Panc1 (cell line): ENCODE data around the gene MYADML2. TPM values are rescaled to one million over a fixed set of nuclear protein-coding genes. Genes with fewer than 3 reads are reported as not detected.

Source experiments
- ATAC-seq: fragments of 200-7000 bp; cut with Tn5 transposase; 2 replicates; pipeline ENCODE4 v1.9.1; 2020; ENCODE audit warnings: mild to moderate bottlenecking, moderate library complexity
- BruUV-seq: library from RNA; stranded (reverse); fragments of 400-500 nt; replicated peaks from 2 replicates; lab custom pipeline; 2021; lab: Mats Ljungman, UMichigan
- CTCF ChIA-PET: fragments of 300-600 bp; sonication (Branson Sonifier 250); formaldehyde crosslinking; loops from one replicate; lab custom pipeline; 2022; ENCODE audit warnings: antibody characterized with exemption; lab: Charles Lee
- POLR2A ChIA-PET: fragments of 300-600 bp; sonication (Branson Sonifier 250); formaldehyde crosslinking; loops from one replicate; lab custom pipeline; 2022; ENCODE audit warnings: antibody characterized with exemption; lab: Charles Lee
- DNase-seq: peaks from one replicate; pipeline ENCODE4 v3.0.0-alpha.2; 2010; ENCODE audit warnings: low read depth, low spot score
- H3K27ac ChIP-seq: 2 replicates; pipeline ENCODE4 v1.5.1; 2011; ENCODE audit warnings: mild to moderate bottlenecking, low read length, inconsistent platforms
- H3K27me3 ChIP-seq: fragments of 200-500 bp; sonication (Bioruptor generic); 2 replicates; pipeline ENCODE4 v1.6.0; 2014; ENCODE audit warnings: low read length, inconsistent platforms; ENCODE audit not compliant: control insufficient read depth, insufficient read depth
- H3K36me3 ChIP-seq: fragments of 200-500 bp; sonication (Bioruptor generic); 2 replicates; pipeline ENCODE4 v1.5.1; 2014; ENCODE audit warnings: inconsistent platforms, mild to moderate bottlenecking, low read length, moderate library complexity; ENCODE audit not compliant: control insufficient read depth, insufficient read depth
- H3K4me1 ChIP-seq: 2 replicates; pipeline ENCODE4 v1.5.1; 2011; ENCODE audit warnings: inconsistent platforms, mild to moderate bottlenecking, low read length, moderate library complexity; ENCODE audit not compliant: control insufficient read depth, insufficient read depth
- H3K4me3 ChIP-seq, 2 experiments: 2 replicates each; pipeline ENCODE4 v1.5.1; 2011 to 2012; ENCODE audit warnings: low read depth in 2 of 2, low read length in 2 of 2, mild to moderate bottlenecking in 2 of 2, inconsistent platforms in 1 of 2, moderate library complexity in 1 of 2
- H3K9me3 ChIP-seq: fragments of 200-500 bp; sonication (Bioruptor generic); 2 replicates; pipeline ENCODE4 v1.5.1; 2014; ENCODE audit warnings: low read depth, mild to moderate bottlenecking, inconsistent platforms, low read length, moderate library complexity; ENCODE audit not compliant: control insufficient read depth, insufficient read depth
- CTCF ChIP-seq: fragments of 450-650 bp; IDR thresholded peaks from 2 replicates; pipeline ENCODE4 v1.5.1; 2017; ENCODE audit warnings: mild to moderate bottlenecking
- POLR2AphosphoS5 ChIP-seq: IDR thresholded peaks from 2 replicates; pipeline ENCODE4 v1.6.1; 2012; ENCODE audit warnings: mild to moderate bottlenecking, low read depth, low read length, moderate library complexity
- REST ChIP-seq, 2 experiments: IDR thresholded peaks; 2 replicates each; pipeline ENCODE4 v1.6.1; 2011 to 2012; ENCODE audit warnings: low read depth in 2 of 2, control low read depth in 1 of 2, low read length in 1 of 2, mild to moderate bottlenecking in 1 of 2, moderate library complexity in 1 of 2; ENCODE audit not compliant: insufficient read depth in 1 of 2
- SIN3A ChIP-seq: IDR thresholded peaks from 2 replicates; pipeline ENCODE4 v1.6.1; 2012; ENCODE audit warnings: low read depth, mild to moderate bottlenecking, low read length, moderate library complexity, borderline replicate concordance; ENCODE audit not compliant: insufficient read depth
- TCF7L2 ChIP-seq: IDR thresholded peaks from 2 replicates; pipeline ENCODE4 v1.6.1; 2011; ENCODE audit warnings: mild to moderate bottlenecking, low read depth, low read length, inconsistent platforms
- in situ Hi-C: cut with HindIII; loops from 2 replicates; pipeline ENCODE4 v1.10.0; 2016; ENCODE audit warnings: low sequenced_read_pairs, low pct_unique_long_range_greater_than_20kb
- intact Hi-C: fragments of 100-400 bp; cut with micrococcal nuclease; formaldehyde crosslinking; loops from one replicate; pipeline ENCODE4 v1.10.0; 2022; ENCODE audit not compliant: unreplicated experiment
- total RNA-seq: library from RNA; stranded (reverse); gene quantifications from one replicate; pipeline ENCODE4 v1.2.1, GENCODE V29; 2021; ENCODE audit not compliant: unreplicated experiment

Gene MYADML2
- total RNA-seq, 1 experiment from 2014 or later: not detected

GRCh38 chr17:81921537-81921862 lies 25.5 kb downstream of the MYADML2 start:
- no peaks in the 10 kb centered on the region for H3K27me3 ChIP-seq
- TF ChIP-seq SIN3A (no peak), TCF7L2 (no peak), REST (IDR thresholded peaks at IDR 0.05; ENCODE audit: insufficient read depth in 1 of 2, low read depth in 2 of 2, low read length in 1 of 2) (no peak), CTCF (no peak), POLR2AphosphoS5 (no peak)
- no peak for DNase-seq
- no peak for ATAC-seq
- intact Hi-C loops: no loop called here
- POLR2A ChIA-PET: no interaction called here
- in situ Hi-C loops: no loop called here
- H3K27ac ChIP-seq: peak overlapping the region; percentile 59; the same call in 1 of the 2 replicates
- TSS peak; percentile 28 for BruUV-seq
- H3K36me3 ChIP-seq: peaks cover 12% of the 10 kb centered on the region; the same call in 1 of the 2 replicates
- no peaks in the 10 kb centered on the region for H3K9me3 ChIP-seq
- peaks cover 65% of the 10 kb centered on the region for H3K4me1 ChIP-seq
- no peak overlapping the region for H3K4me3 ChIP-seq
- CTCF ChIA-PET: no interaction called here

GRCh38 chr17:81920612-81921536 lies 26.2 kb downstream of the MYADML2 start:
- Histone ChIP-seq H3K27ac (peak overlapping the region; percentile 59), H3K4me1 (peaks cover 70% of the 10 kb centered on the region)
- POLR2A ChIA-PET: no interaction called here

More at GRCh38 chr17:81920612-81921536, 26.2 kb downstream of the MYADML2 start:
- Histone ChIP-seq H3K4me3 (no peak overlapping the region), H3K36me3 (peaks cover 12% of the 10 kb centered on the region; the same call in 1 of the 2 replicates), H3K9me3 (no peaks in the 10 kb centered on the region), H3K27me3 (no peaks in the 10 kb centered on the region)
- CTCF ChIA-PET: no interaction called here
- DNase-seq: no peak
- no peak for TF ChIP-seq TCF7L2
- intact Hi-C loops (no loop called here), in situ Hi-C loops (no loop called here)
- no peak for ATAC-seq
- BruUV-seq: no TSS peak
